ENCODE measurements around the gene CPNE4. TPM values are rescaled to one million over a fixed set of nuclear protein-coding genes. Genes with fewer than 3 reads are reported as not detected.

The CPNE4 gene
- total RNA-seq, 4 donors from 2014 or later: 0.17 to 0.52 TPM; not detected in 2

- Histone ChIP-seq H3K9me3 (no peaks in the 10 kb centered on the region), H3K36me3 (no peaks in the 10 kb centered on the region), H3K27me3 (no peaks in the 10 kb centered on the region), H3K4me1 (no peaks in the 10 kb centered on the region), H3K4me3 (no peak overlapping the region), H3K27ac (replicated peaks in 1 of 4) (no peak overlapping the region)
- WGBS: 61% methylated on average over 3 of the region's 3 CpGs
- no peak for DNase-seq (ENCODE audit: extremely low spot score)
- TF ChIP-seq EP300 (IDR thresholded peaks at IDR 0.05) (no peak), POLR2AphosphoS5 (IDR thresholded peaks at IDR 0.05) (no peak), POLR2A (IDR thresholded peaks at IDR 0.05; ENCODE audit: low read depth) (no peak)
- TF ChIP-seq, protein P1, sequence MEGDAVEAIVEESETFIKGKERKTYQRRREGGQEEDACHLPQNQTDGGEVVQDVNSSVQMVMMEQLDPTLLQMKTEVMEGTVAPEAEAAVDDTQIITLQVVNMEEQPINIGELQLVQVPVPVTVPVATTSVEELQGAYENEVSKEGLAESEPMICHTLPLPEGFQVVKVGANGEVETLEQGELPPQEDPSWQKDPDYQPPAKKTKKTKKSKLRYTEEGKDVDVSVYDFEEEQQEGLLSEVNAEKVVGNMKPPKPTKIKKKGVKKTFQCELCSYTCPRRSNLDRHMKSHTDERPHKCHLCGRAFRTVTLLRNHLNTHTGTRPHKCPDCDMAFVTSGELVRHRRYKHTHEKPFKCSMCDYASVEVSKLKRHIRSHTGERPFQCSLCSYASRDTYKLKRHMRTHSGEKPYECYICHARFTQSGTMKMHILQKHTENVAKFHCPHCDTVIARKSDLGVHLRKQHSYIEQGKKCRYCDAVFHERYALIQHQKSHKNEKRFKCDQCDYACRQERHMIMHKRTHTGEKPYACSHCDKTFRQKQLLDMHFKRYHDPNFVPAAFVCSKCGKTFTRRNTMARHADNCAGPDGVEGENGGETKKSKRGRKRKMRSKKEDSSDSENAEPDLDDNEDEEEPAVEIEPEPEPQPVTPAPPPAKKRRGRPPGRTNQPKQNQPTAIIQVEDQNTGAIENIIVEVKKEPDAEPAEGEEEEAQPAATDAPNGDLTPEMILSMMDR (IDR thresholded peaks at IDR 0.05): no peak
- intact Hi-C loops (cut with DNase I): no loop called here
These were observed 38.9 kb downstream of the CPNE4 start for GRCh38 chr3:131995891-131996290.

- 89% methylated on average over 3 of the region's 3 CpGs for WGBS
- intact Hi-C loops (cut with DNase I): no loop called here
- Histone ChIP-seq H3K4me3 (no peak overlapping the region), H3K36me3 (no peaks in the 10 kb centered on the region), H3K4me1 (no peaks in the 10 kb centered on the region), H3K27ac (replicated peaks in 1 of 4) (no peak overlapping the region), H3K9me3 (no peaks in the 10 kb centered on the region), H3K27me3 (no peaks in the 10 kb centered on the region)
- no peak for DNase-seq (ENCODE audit: extremely low spot score)
- no peak for TF ChIP-seq POLR2AphosphoS5 (IDR thresholded peaks at IDR 0.05)
- no peak for TF ChIP-seq EP300 (IDR thresholded peaks at IDR 0.05)
- no peak for TF ChIP-seq POLR2A (IDR thresholded peaks at IDR 0.05; ENCODE audit: low read depth)
- TF ChIP-seq, protein P1 (IDR thresholded peaks at IDR 0.05): no peak
These were observed 45.5 kb downstream of the CPNE4 start for GRCh38 chr3:131989318-131989717.

GRCh38 chr3:131988209-131988608 lies 46.6 kb downstream of the CPNE4 start:
- no peak for DNase-seq (ENCODE audit: extremely low spot score)
- Histone ChIP-seq H3K4me3 (no peak overlapping the region), H3K27me3 (no peaks in the 10 kb centered on the region), H3K27ac (replicated peaks in 1 of 4) (no peak overlapping the region), H3K4me1 (no peaks in the 10 kb centered on the region), H3K36me3 (no peaks in the 10 kb centered on the region), H3K9me3 (no peaks in the 10 kb centered on the region)
- intact Hi-C loops (cut with DNase I): no loop called here
- no peak for TF ChIP-seq POLR2A (IDR thresholded peaks at IDR 0.05; ENCODE audit: low read depth)
- TF ChIP-seq EP300 (IDR thresholded peaks at IDR 0.05): no peak
- no peak for TF ChIP-seq POLR2AphosphoS5 (IDR thresholded peaks at IDR 0.05)
- TF ChIP-seq, protein P1 (IDR thresholded peaks at IDR 0.05): no peak
- 76% methylated on average over 3 of the region's 3 CpGs for WGBS

DNA sequence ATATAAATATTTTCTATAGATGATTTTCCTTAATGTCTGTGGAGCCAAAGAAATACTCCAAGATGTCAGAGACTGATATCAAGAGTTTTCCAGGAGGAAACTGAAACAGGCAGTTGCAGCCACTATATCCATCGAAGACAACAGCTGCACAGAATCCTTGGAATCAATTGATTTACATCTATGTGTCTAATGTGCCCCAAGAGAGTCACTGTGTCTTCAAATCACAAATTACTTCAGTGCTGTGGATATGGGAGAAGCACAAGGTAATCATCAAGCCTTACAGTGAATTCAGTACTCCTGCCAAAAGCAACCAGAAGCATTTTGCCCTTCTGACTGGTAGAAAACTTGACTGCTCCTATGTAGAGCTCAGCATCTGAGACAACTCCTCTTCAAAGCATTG lies 51.1 kb downstream of the CPNE4 start:
- DNase-seq (ENCODE audit: extremely low spot score): no peak
- Histone ChIP-seq H3K27ac (replicated peaks in 1 of 4) (no peak overlapping the region), H3K4me3 (no peak overlapping the region), H3K27me3 (no peaks in the 10 kb centered on the region), H3K36me3 (no peaks in the 10 kb centered on the region), H3K4me1 (no peaks in the 10 kb centered on the region), H3K9me3 (no peaks in the 10 kb centered on the region)
- TF ChIP-seq POLR2AphosphoS5 (IDR thresholded peaks at IDR 0.05) (no peak), POLR2A (IDR thresholded peaks at IDR 0.05; ENCODE audit: low read depth) (no peak), EP300 (IDR thresholded peaks at IDR 0.05) (no peak)
- TF ChIP-seq, protein P1 (IDR thresholded peaks at IDR 0.05): no peak
- intact Hi-C loops (cut with DNase I): no loop called here
- 61% methylated on average over 1 of the region's 1 CpG for WGBS

DNA sequence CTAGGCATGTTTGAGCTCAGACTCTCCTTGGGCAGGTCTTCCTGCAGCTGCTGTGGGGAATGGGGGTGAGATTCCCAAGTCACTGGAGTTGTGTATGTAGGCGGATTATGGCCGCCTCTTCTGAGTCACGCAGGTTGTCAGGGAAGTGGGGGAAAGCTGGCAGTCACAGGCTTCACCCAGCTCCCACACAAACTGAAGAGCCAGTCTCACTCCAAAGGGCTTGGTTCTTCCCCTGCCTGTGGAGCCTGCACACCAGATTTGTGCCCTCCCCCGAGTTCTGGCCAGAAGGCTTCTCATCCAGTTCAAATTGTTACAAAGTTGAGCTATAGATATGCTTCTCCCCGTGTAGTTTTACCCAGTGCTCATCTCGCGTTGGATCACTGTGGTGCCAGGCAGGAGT lies 53.5 kb downstream of the CPNE4 start:
- H3K27me3 ChIP-seq: no peaks in the 10 kb centered on the region
- H3K4me1 ChIP-seq: no peaks in the 10 kb centered on the region
- WGBS: 92% methylated on average over 6 of the region's 7 CpGs
- TF ChIP-seq POLR2A (IDR thresholded peaks at IDR 0.05; ENCODE audit: low read depth): no peak
- TF ChIP-seq EP300 (IDR thresholded peaks at IDR 0.05): no peak
- TF ChIP-seq, protein P1 (IDR thresholded peaks at IDR 0.05): no peak
- no peak for TF ChIP-seq POLR2AphosphoS5 (IDR thresholded peaks at IDR 0.05)
- no peaks in the 10 kb centered on the region for H3K36me3 ChIP-seq
- no peak for DNase-seq (ENCODE audit: extremely low spot score)
- H3K4me3 ChIP-seq: no peak overlapping the region
- intact Hi-C loops (cut with DNase I): no loop called here
- no peak overlapping the region for H3K27ac ChIP-seq (replicated peaks in 1 of 4)
- no peaks in the 10 kb centered on the region for H3K9me3 ChIP-seq
